ENCODE measurements around the gene CDX1. TPM values are rescaled to one million over a fixed set of nuclear protein-coding genes. Genes with fewer than 3 reads are reported as not detected.

CDX1 gene
- polyA plus RNA-seq, 4 donors: 205 to 308 (median 228) TPM

- WGBS, 3 donors: 50 to 74% (median 51%) methylated on average over 9 of the region's 9 CpGs
- H3K27me3 ChIP-seq (ENCODE audit: control insufficient read depth in 3 of 3, insufficient read depth in 3 of 3, low read length in 3 of 3): no peaks in the 10 kb centered on the region
- DNase-seq (peak in 1 of 2 donors; percentile 21), FAIRE-seq (no peak)
- peak overlapping the region; percentile 89 to 93 (median 92) for H3K27ac ChIP-seq (ENCODE audit: low read depth in 1 of 3, low read length in 2 of 3)
- H3K9me3 ChIP-seq (ENCODE audit: control insufficient read depth in 2 of 2, insufficient read depth in 1 of 2, low read depth in 1 of 2, low read length in 1 of 2): no peaks in the 10 kb centered on the region
- H3K4me1 ChIP-seq (ENCODE audit: control insufficient read depth in 3 of 3, insufficient read depth in 2 of 3, low read depth in 1 of 3, low read length in 2 of 3): peaks cover 30 to 97% (median 32%) of the 10 kb centered on the region in 3 donors
- H3K36me3 ChIP-seq (ENCODE audit: control insufficient read depth in 3 of 3, insufficient read depth in 2 of 3, low read depth in 1 of 3, low read length in 3 of 3): peaks cover 0 to 87% (median 3%) of the 10 kb centered on the region in 3 donors
- H3K4me3 ChIP-seq (ENCODE audit: low read depth in 1 of 3, low read length in 3 of 3): no peak overlapping the region
These were observed 15.4 kb downstream of the CDX1 start for GRCh38 chr5:150181766-150182545.

- peak in 1 of 2 donors; percentile 81 for DNase-seq
- H3K9me3 ChIP-seq (ENCODE audit: control insufficient read depth in 2 of 2, insufficient read depth in 1 of 2, low read depth in 1 of 2, low read length in 1 of 2): no peaks in the 10 kb centered on the region
- H3K4me1 ChIP-seq (ENCODE audit: control insufficient read depth in 3 of 3, insufficient read depth in 2 of 3, low read depth in 1 of 3, low read length in 2 of 3): peaks cover 30 to 97% (median 32%) of the 10 kb centered on the region in 3 donors
- no peak overlapping the region for H3K4me3 ChIP-seq (ENCODE audit: low read depth in 1 of 3, low read length in 3 of 3)
- 22 to 64% (median 40%) methylated on average over 10 of the region's 10 CpGs for WGBS, 3 donors
- no peaks in the 10 kb centered on the region for H3K27me3 ChIP-seq (ENCODE audit: control insufficient read depth in 3 of 3, insufficient read depth in 3 of 3, low read length in 3 of 3)
- peak overlapping the region; percentile 89 to 93 (median 92) for H3K27ac ChIP-seq (ENCODE audit: low read depth in 1 of 3, low read length in 2 of 3)
- no peak for FAIRE-seq
- peaks cover 0 to 81% (median 3%) of the 10 kb centered on the region in 3 donors for H3K36me3 ChIP-seq (ENCODE audit: control insufficient read depth in 3 of 3, insufficient read depth in 2 of 3, low read depth in 1 of 3, low read length in 3 of 3)
These were observed 16.2 kb downstream of the CDX1 start for GRCh38 chr5:150182774-150183173.

GRCh38 chr5:150183436-150183835 lies 16.9 kb downstream of the CDX1 start:
- FAIRE-seq (no peak), DNase-seq (no peak)
- no peak overlapping the region for H3K4me3 ChIP-seq (ENCODE audit: low read depth in 1 of 3, low read length in 3 of 3)
- H3K36me3 ChIP-seq (ENCODE audit: control insufficient read depth in 3 of 3, insufficient read depth in 2 of 3, low read depth in 1 of 3, low read length in 3 of 3): peaks cover 0 to 74% (median 3%) of the 10 kb centered on the region in 3 donors
- 87 to 89% (median 88%) methylated on average over 7 to 12 of the region's 12 CpGs for WGBS, 3 donors
- H3K27ac ChIP-seq (ENCODE audit: low read depth in 1 of 3, low read length in 2 of 3): peak overlapping the region; percentile 66 to 93 (median 77)
- no peaks in the 10 kb centered on the region for H3K9me3 ChIP-seq (ENCODE audit: control insufficient read depth in 2 of 2, insufficient read depth in 1 of 2, low read depth in 1 of 2, low read length in 1 of 2)
- H3K27me3 ChIP-seq (ENCODE audit: control insufficient read depth in 3 of 3, insufficient read depth in 3 of 3, low read length in 3 of 3): no peaks in the 10 kb centered on the region
- peaks cover 30 to 97% (median 34%) of the 10 kb centered on the region in 3 donors for H3K4me1 ChIP-seq (ENCODE audit: control insufficient read depth in 3 of 3, insufficient read depth in 2 of 3, low read depth in 1 of 3, low read length in 2 of 3)

- Histone ChIP-seq H3K36me3 (ENCODE audit: control insufficient read depth in 3 of 3, insufficient read depth in 2 of 3, low read depth in 1 of 3, low read length in 3 of 3) (peaks cover 0 to 73% (median 3%) of the 10 kb centered on the region in 3 donors), H3K4me1 (ENCODE audit: control insufficient read depth in 3 of 3, insufficient read depth in 2 of 3, low read depth in 1 of 3, low read length in 2 of 3) (peaks cover 29 to 98% (median 30%) of the 10 kb centered on the region in 3 donors), H3K27me3 (ENCODE audit: control insufficient read depth in 3 of 3, insufficient read depth in 3 of 3, low read length in 3 of 3) (no peaks in the 10 kb centered on the region), H3K9me3 (ENCODE audit: control insufficient read depth in 2 of 2, insufficient read depth in 1 of 2, low read depth in 1 of 2, low read length in 1 of 2) (no peaks in the 10 kb centered on the region), H3K27ac (ENCODE audit: low read depth in 1 of 3, low read length in 2 of 3) (peak overlapping the region; percentile 66 to 93 (median 77)), H3K4me3 (ENCODE audit: low read depth in 1 of 3, low read length in 3 of 3) (no peak overlapping the region)
- DNase-seq (no peak), FAIRE-seq (no peak)
- WGBS, 3 donors: 33 to 69% (median 34%) methylated on average over 2 of the region's 2 CpGs
These were observed 17.4 kb downstream of the CDX1 start for GRCh38 chr5:150184006-150184405.

GRCh38 chr5:150184990-150185912 lies 18.7 kb downstream of the CDX1 start:
- Histone ChIP-seq H3K27me3 (ENCODE audit: control insufficient read depth in 3 of 3, insufficient read depth in 3 of 3, low read length in 3 of 3) (peaks cover 0 to 8% (median 0%) of the 10 kb centered on the region in 3 donors), H3K9me3 (ENCODE audit: control insufficient read depth in 2 of 2, insufficient read depth in 1 of 2, low read depth in 1 of 2, low read length in 1 of 2) (no peaks in the 10 kb centered on the region), H3K4me1 (ENCODE audit: control insufficient read depth in 3 of 3, insufficient read depth in 2 of 3, low read depth in 1 of 3, low read length in 2 of 3) (peaks cover 20 to 97% (median 24%) of the 10 kb centered on the region in 3 donors), H3K36me3 (ENCODE audit: control insufficient read depth in 3 of 3, insufficient read depth in 2 of 3, low read depth in 1 of 3, low read length in 3 of 3) (peaks cover 0 to 61% (median 3%) of the 10 kb centered on the region in 3 donors), H3K4me3 (ENCODE audit: low read depth in 1 of 3, low read length in 3 of 3) (no peak overlapping the region), H3K27ac (ENCODE audit: low read depth in 1 of 3, low read length in 2 of 3) (peak overlapping the region; percentile 92 to 93 (median 93))
- FAIRE-seq: no peak
- WGBS, 3 donors: 19 to 61% (median 30%) methylated on average over 12 of the region's 12 CpGs
- DNase-seq: peak; percentile 96 to 98

- WGBS, 3 donors: 50 to 77% (median 74%) methylated on average over 8 of the region's 8 CpGs
- no peaks in the 10 kb centered on the region for H3K9me3 ChIP-seq (ENCODE audit: control insufficient read depth in 2 of 2, insufficient read depth in 1 of 2, low read depth in 1 of 2, low read length in 1 of 2)
- H3K4me1 ChIP-seq (ENCODE audit: control insufficient read depth in 3 of 3, insufficient read depth in 2 of 3, low read depth in 1 of 3, low read length in 2 of 3): peaks cover 20 to 97% (median 21%) of the 10 kb centered on the region in 3 donors
- H3K27ac ChIP-seq (ENCODE audit: low read depth in 1 of 3, low read length in 2 of 3): peak overlapping the region; percentile 77 to 93 (median 82)
- DNase-seq: no peak
- FAIRE-seq: no peak
- H3K4me3 ChIP-seq (ENCODE audit: low read depth in 1 of 3, low read length in 3 of 3): no peak overlapping the region
- peaks cover 0 to 54% (median 3%) of the 10 kb centered on the region in 3 donors for H3K36me3 ChIP-seq (ENCODE audit: control insufficient read depth in 3 of 3, insufficient read depth in 2 of 3, low read depth in 1 of 3, low read length in 3 of 3)
- H3K27me3 ChIP-seq (ENCODE audit: control insufficient read depth in 3 of 3, insufficient read depth in 3 of 3, low read length in 3 of 3): peaks cover 0 to 15% (median 0%) of the 10 kb centered on the region in 3 donors
These were observed 19.6 kb downstream of the CDX1 start for GRCh38 chr5:150186137-150186536.

GRCh38 chr5:150186897-150187296 lies 20.3 kb downstream of the CDX1 start:
- DNase-seq (peak in 1 of 2 donors; percentile 53), FAIRE-seq (no peak)
- Histone ChIP-seq H3K4me3 (ENCODE audit: low read depth in 1 of 3, low read length in 3 of 3) (no peak overlapping the region), H3K4me1 (ENCODE audit: control insufficient read depth in 3 of 3, insufficient read depth in 2 of 3, low read depth in 1 of 3, low read length in 2 of 3) (peaks cover 17 to 89% (median 20%) of the 10 kb centered on the region in 3 donors), H3K36me3 (ENCODE audit: control insufficient read depth in 3 of 3, insufficient read depth in 2 of 3, low read depth in 1 of 3, low read length in 3 of 3) (peaks cover 0 to 48% (median 3%) of the 10 kb centered on the region in 3 donors), H3K27me3 (ENCODE audit: control insufficient read depth in 3 of 3, insufficient read depth in 3 of 3, low read length in 3 of 3) (peaks cover 0 to 15% (median 0%) of the 10 kb centered on the region in 3 donors), H3K27ac (ENCODE audit: low read depth in 1 of 3, low read length in 2 of 3) (peak overlapping the region; percentile 77 to 93 (median 82)), H3K9me3 (ENCODE audit: control insufficient read depth in 2 of 2, insufficient read depth in 1 of 2, low read depth in 1 of 2, low read length in 1 of 2) (no peaks in the 10 kb centered on the region)
- 31 to 44% (median 43%) methylated on average over 4 of the region's 4 CpGs for WGBS, 3 donors
